CD4-positive, alpha-beta T cell (primary cell): ENCODE results near the gene SLC30A2. TPM values are rescaled to one million over a fixed set of nuclear protein-coding genes. Genes with fewer than 3 reads are reported as not detected.

Source experiments
- ATAC-seq: fragments of 200-7000 bp; cut with Tn5 transposase; one replicate; pipeline ENCODE4 v1.10.0; 2022; ENCODE audit warnings: mild to moderate bottlenecking; ENCODE audit not compliant: poor library complexity
- CTCF ChIA-PET: fragments of 350-600 bp; sonication (Branson Sonifier 250); formaldehyde crosslinking; loops from one replicate; lab custom pipeline; 2021; ENCODE audit warnings: antibody characterized with exemption, inconsistent platforms; lab: Charles Lee
- POLR2A ChIA-PET: fragments of 350-600 bp; sonication (Branson Sonifier 250); formaldehyde crosslinking; loops from one replicate; lab custom pipeline; 2021; ENCODE audit warnings: antibody characterized with exemption, inconsistent platforms; lab: Charles Lee
- DNase-seq, 14 experiments: peaks; one replicate each; pipeline ENCODE4 v3.0.0-alpha.2; 2013 to 2020; ENCODE audit warnings: mixed read lengths in 2 of 14
- H3K27ac ChIP-seq, 2 donors: one replicate each; pipeline versions ENCODE4 v1.5.1 to v1.7.0; 2013; ENCODE audit warnings: low read length in 2 of 2, low read depth in 1 of 2, mild to moderate bottlenecking in 1 of 2
- H3K27me3 ChIP-seq, 2 experiments: 1 replicate in 1 of 2; 2 replicates in 1 of 2; pipeline versions ENCODE4 v1.6.1 to v1.7.0; 2013; ENCODE audit warnings: low read length in 2 of 2, control low read depth in 1 of 2, mild to moderate bottlenecking in 1 of 2, moderate library complexity in 1 of 2; ENCODE audit not compliant: insufficient read depth in 2 of 2, control insufficient read depth in 1 of 2
- H3K36me3 ChIP-seq: one replicate; pipeline ENCODE4 v1.6.1; 2013; ENCODE audit warnings: low read length, control low read depth; ENCODE audit not compliant: insufficient read depth
- H3K4me1 ChIP-seq: one replicate; pipeline ENCODE4 v1.6.1; 2013; ENCODE audit warnings: low read length, control low read depth; ENCODE audit not compliant: insufficient read depth
- H3K4me3 ChIP-seq: one replicate; pipeline ENCODE4 v1.5.1; 2013; ENCODE audit warnings: mild to moderate bottlenecking, low read length, moderate library complexity
- H3K9me3 ChIP-seq, 2 experiments: 1 replicate in 1 of 2; 2 replicates in 1 of 2; pipeline versions ENCODE4 v1.6.1 to v1.7.0; 2013; ENCODE audit warnings: low read length in 2 of 2, mild to moderate bottlenecking in 2 of 2, control low read depth in 1 of 2, moderate library complexity in 1 of 2; ENCODE audit not compliant: control insufficient read depth in 1 of 2, insufficient read depth in 1 of 2
- H3K27ac Mint-ChIP-seq: one replicate; pipeline ENCODE4 v1.8.0; 2020; ENCODE audit warnings: mixed read lengths
- H3K27me3 Mint-ChIP-seq: one replicate; pipeline ENCODE4 v1.8.0; 2021; ENCODE audit warnings: mixed read lengths
- H3K36me3 Mint-ChIP-seq: one replicate; pipeline ENCODE4 v1.8.0; 2021; ENCODE audit warnings: low read depth, mixed read lengths
- H3K4me1 Mint-ChIP-seq: one replicate; pipeline ENCODE4 v1.8.0; 2021; ENCODE audit warnings: low read depth, mixed read lengths
- H3K4me3 Mint-ChIP-seq: one replicate; pipeline ENCODE4 v1.8.0; 2020; ENCODE audit warnings: mild to moderate bottlenecking, mixed read lengths
- H3K9me3 Mint-ChIP-seq: one replicate; pipeline ENCODE4 v1.8.0; 2020; ENCODE audit warnings: mixed read lengths
- intact Hi-C, 2 experiments: fragments of 100-400 bp; cut with DNase I in 1 of 2; cut with micrococcal nuclease in 1 of 2; formaldehyde crosslinking; loops; one replicate each; pipeline versions ENCODE4 v1.15.1 to v1.9.0; 2023 to 2025; cut with DNase I, micrococcal nuclease
- total RNA-seq, 174 experiments: library from RNA in 2 of 174; stranded (reverse) in 2 of 174; gene quantifications; one replicate each; pipeline ENCODE4 v1.2.3 and lab custom pipeline; 2021 to 2026
- TF ChIP-seq, protein P1 (sequence below): fragments of 200-600 bp; IDR thresholded peaks from one replicate; pipeline ENCODE4 v1.8.0; 2022; ENCODE audit warnings: antibody characterized with exemption, mild to moderate bottlenecking

Gene SLC30A2
- total RNA-seq, 2 experiments from 2014 or later: not detected

DNA sequence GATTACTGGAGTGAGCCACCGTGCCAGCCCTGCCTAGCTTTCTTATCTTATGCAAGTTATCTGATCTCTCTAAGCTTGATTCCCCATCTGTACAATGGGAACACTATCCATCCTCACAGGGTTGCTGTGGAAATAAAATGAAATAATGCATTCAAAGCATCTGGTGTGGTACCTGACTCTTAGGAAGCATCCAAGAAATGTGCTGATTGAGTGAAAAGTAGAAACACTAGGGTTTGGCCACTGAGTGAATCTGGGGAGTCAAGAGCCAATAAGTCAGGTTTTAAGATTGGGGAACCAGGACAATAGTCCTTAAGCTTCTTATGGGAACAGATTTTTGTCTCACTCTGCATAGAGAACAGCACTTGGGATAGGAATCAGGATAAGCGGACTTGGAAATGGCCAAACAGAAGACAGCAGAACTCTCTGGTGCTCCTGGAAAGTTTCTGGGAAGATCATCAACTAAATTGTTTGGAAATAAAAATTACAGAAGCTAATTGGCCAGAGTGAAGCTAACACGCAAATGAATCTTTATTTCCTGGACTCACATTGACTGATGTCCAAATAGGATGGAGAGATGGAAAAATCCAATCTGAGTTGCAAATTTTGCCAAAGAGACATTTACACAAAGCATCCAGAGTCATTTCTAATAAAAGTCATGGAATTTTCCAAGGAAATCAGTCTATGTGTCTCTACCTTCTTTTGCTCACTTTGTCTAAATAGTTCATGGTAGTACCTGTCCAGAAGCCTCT is 51.3 kb downstream of the SLC30A2 start:
- Mint-ChIP-seq H3K27ac (peak overlapping the region; percentile 25), H3K9me3 (no peaks in the 10 kb centered on the region), H3K27me3 (no peaks in the 10 kb centered on the region), H3K36me3 (peaks cover 22% of the 10 kb centered on the region), H3K4me3 (no peak overlapping the region), H3K4me1 (peaks cover 70% of the 10 kb centered on the region)
- Histone ChIP-seq H3K27ac (no peak overlapping the region), H3K27me3 (no peaks in the 10 kb centered on the region), H3K4me1 (peaks cover 44% of the 10 kb centered on the region), H3K4me3 (no peak overlapping the region), H3K36me3 (no peaks in the 10 kb centered on the region), H3K9me3 (no peaks in the 10 kb centered on the region)
- DNase-seq (no peak), ATAC-seq (no peak)
- intact Hi-C loops: loop anchor here in 1 of 2 experiments (5.0 kb wide), 1 partner anchor 157 kb away; no protein-coding TSS in a partner anchor
- TF ChIP-seq, protein P1, sequence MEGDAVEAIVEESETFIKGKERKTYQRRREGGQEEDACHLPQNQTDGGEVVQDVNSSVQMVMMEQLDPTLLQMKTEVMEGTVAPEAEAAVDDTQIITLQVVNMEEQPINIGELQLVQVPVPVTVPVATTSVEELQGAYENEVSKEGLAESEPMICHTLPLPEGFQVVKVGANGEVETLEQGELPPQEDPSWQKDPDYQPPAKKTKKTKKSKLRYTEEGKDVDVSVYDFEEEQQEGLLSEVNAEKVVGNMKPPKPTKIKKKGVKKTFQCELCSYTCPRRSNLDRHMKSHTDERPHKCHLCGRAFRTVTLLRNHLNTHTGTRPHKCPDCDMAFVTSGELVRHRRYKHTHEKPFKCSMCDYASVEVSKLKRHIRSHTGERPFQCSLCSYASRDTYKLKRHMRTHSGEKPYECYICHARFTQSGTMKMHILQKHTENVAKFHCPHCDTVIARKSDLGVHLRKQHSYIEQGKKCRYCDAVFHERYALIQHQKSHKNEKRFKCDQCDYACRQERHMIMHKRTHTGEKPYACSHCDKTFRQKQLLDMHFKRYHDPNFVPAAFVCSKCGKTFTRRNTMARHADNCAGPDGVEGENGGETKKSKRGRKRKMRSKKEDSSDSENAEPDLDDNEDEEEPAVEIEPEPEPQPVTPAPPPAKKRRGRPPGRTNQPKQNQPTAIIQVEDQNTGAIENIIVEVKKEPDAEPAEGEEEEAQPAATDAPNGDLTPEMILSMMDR: no peak
- POLR2A ChIA-PET: interaction anchor here (0.5 to 1.3 kb wide), 5 partner anchors 23 to 89 kb away, joined by 3 to 5 read pairs (median 3); no protein-coding TSS in a partner anchor
- CTCF ChIA-PET: interaction anchor here (0.6 to 11.1 kb wide), 4 partner anchors 17 to 370 kb away, joined by 3 to 184 read pairs (median 4); no protein-coding TSS in a partner anchor

DNA sequence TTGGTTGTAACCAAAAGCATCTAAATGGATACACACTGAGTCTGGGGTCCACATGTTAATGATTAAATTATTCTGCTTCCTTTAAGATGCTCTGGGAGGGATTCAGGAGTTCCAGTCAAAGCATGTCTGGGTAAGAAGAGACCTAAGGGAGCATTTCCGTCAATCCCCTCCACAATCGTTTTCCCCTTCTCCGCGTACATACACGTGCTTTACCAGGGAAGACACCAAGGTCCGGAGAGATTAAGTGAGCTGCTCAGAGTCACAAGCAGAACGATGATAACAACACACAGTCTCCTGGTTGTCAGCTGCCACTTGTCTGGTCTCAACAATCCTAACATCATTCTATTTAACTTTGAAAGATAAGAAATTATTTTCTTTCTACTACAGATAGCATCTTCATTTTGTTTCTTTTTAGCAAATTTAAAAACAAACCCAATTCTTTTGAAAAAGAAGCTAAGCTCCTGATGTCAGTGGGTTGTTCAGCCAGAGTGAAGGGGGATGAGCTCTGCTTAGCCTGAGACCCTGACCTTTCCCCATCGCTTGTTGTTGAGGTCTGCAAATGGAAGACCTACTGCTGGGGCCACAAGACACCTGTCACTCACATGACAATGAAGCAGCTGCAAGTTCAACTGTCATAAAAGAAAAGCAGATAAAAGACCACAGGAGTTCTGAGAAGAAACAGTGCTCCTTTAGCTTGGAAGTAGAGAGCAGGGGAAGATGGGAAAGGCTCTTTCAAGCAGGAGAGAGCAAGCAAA is 52.5 kb downstream of the SLC30A2 start:
- peaks cover 48% of the 10 kb centered on the region for H3K4me1 ChIP-seq
- TF ChIP-seq, protein P1: no peak
- H3K27me3 ChIP-seq: no peaks in the 10 kb centered on the region
- peaks cover 8% of the 10 kb centered on the region for H3K36me3 ChIP-seq
- Mint-ChIP-seq H3K4me1 (peaks cover 80% of the 10 kb centered on the region), H3K27ac (peak overlapping the region; percentile 80), H3K9me3 (no peaks in the 10 kb centered on the region), H3K27me3 (no peaks in the 10 kb centered on the region), H3K4me3 (peak overlapping the region; percentile 57), H3K36me3 (peaks cover 29% of the 10 kb centered on the region)
- H3K9me3 ChIP-seq: no peaks in the 10 kb centered on the region
- ATAC-seq (no peak), DNase-seq (no peak)
- intact Hi-C loops: no loop called here
- H3K4me3 ChIP-seq: no peak overlapping the region
- ChIA-PET POLR2A (interaction anchor here (0.9 to 1.3 kb wide), 2 partner anchors 22 to 88 kb away, joined by 4 to 5 read pairs; no protein-coding TSS in a partner anchor), CTCF (interaction anchor here (11.1 kb wide), 1 partner anchor 97 kb away, joined by 184 read pairs; no protein-coding TSS in a partner anchor)
- no peak overlapping the region for H3K27ac ChIP-seq

- peaks cover 50% of the 10 kb centered on the region for H3K4me1 ChIP-seq
- no peak overlapping the region for H3K27ac ChIP-seq
- H3K27ac Mint-ChIP-seq: peak overlapping the region; percentile 80
- peak overlapping the region; percentile 9 for H3K4me3 Mint-ChIP-seq
- H3K36me3 ChIP-seq: peaks cover 14% of the 10 kb centered on the region
- no peaks in the 10 kb centered on the region for H3K9me3 Mint-ChIP-seq
- ChIA-PET POLR2A (no interaction called here), CTCF (interaction anchor here (3.4 to 11.1 kb wide), 2 partner anchors 96 to 97 kb away, joined by 30 to 184 read pairs; no protein-coding TSS in a partner anchor)
- ATAC-seq: no peak
- intact Hi-C loops: no loop called here
- TF ChIP-seq, protein P1: no peak
- no peak overlapping the region for H3K4me3 ChIP-seq
- peaks cover 34% of the 10 kb centered on the region for H3K36me3 Mint-ChIP-seq
- H3K9me3 ChIP-seq: no peaks in the 10 kb centered on the region
- H3K27me3 Mint-ChIP-seq: no peaks in the 10 kb centered on the region
- H3K4me1 Mint-ChIP-seq: peaks cover 81% of the 10 kb centered on the region
- H3K27me3 ChIP-seq: no peaks in the 10 kb centered on the region
- peak in 1 of 14 experiments; percentile 17 for DNase-seq
These were observed 53.2 kb downstream of the SLC30A2 start for GRCh38 chr1:25992689-25993171.
